Esophagus (tissue), 2 donors: ENCODE measurements around the gene IDS. TPM values are rescaled to one million over a fixed set of nuclear protein-coding genes. Genes with fewer than 3 reads are reported as not detected.
A peak's percentile ranks its signal among the peaks of the same experiment; 100 is the strongest.
"Not testable (repeated sequence)": the region's sequence is repeated elsewhere in the genome, so short reads cannot be mapped to it uniquely, and the experiment has no call there.

Experiments used
- H3K27ac ChIP-seq, 2 donors: one replicate each; pipeline ENCODE4 v1.5.1; 2013; ENCODE audit warnings: low read depth in 2 of 2, mild to moderate bottlenecking in 2 of 2, inconsistent platforms in 1 of 2, low read length in 1 of 2, moderate library complexity in 1 of 2
- H3K27me3 ChIP-seq, 2 donors: one replicate each; pipeline ENCODE4 v1.6.1; 2013; ENCODE audit warnings: low read length in 2 of 2, control low read depth in 1 of 2, mild to moderate bottlenecking in 1 of 2; ENCODE audit not compliant: insufficient read depth in 2 of 2, control insufficient read depth in 1 of 2
- H3K36me3 ChIP-seq, 2 donors: one replicate each; pipeline ENCODE4 v1.6.1; 2013; ENCODE audit warnings: low read length in 1 of 2; ENCODE audit not compliant: control insufficient read depth in 2 of 2, insufficient read depth in 2 of 2
- H3K4me1 ChIP-seq, 2 donors: one replicate each; pipeline ENCODE4 v1.6.1; 2013; ENCODE audit warnings: low read length in 1 of 2; ENCODE audit not compliant: control insufficient read depth in 2 of 2, insufficient read depth in 2 of 2
- H3K4me3 ChIP-seq, 2 donors: one replicate each; pipeline ENCODE4 v1.5.1; 2013; ENCODE audit warnings: low read length in 2 of 2, mild to moderate bottlenecking in 2 of 2, low read depth in 1 of 2, moderate library complexity in 1 of 2
- H3K9me3 ChIP-seq, 2 donors: one replicate each; pipeline ENCODE4 v1.6.1; 2013; ENCODE audit warnings: mild to moderate bottlenecking in 2 of 2, low read depth in 1 of 2, low read length in 1 of 2, moderate library complexity in 1 of 2; ENCODE audit not compliant: control insufficient read depth in 2 of 2, insufficient read depth in 1 of 2
- WGBS, 2 donors: extraction: QIAGEN DNeasy Blood & Tissue Kit; methylation state at CpG; one replicate each; pipeline ENCODE4 v1.1.7; 2013; 5-methylcytosine and 5-hydroxymethylcytosine counted together
- polyA plus RNA-seq, 2 donors: library from polyadenylated mRNA; stranded (reverse); fragments of 200-250 nt; gene quantifications; one replicate each; pipeline ENCODE4 v1.2.3, GENCODE V29; 2013
- donor health status: healthy with polysubstance abuse.
- donor health status: Bipolar disorder and iron deficiency.

The IDS gene
- polyA plus RNA-seq, 2 donors = 20.9 to 21.4 TPM

DNA sequence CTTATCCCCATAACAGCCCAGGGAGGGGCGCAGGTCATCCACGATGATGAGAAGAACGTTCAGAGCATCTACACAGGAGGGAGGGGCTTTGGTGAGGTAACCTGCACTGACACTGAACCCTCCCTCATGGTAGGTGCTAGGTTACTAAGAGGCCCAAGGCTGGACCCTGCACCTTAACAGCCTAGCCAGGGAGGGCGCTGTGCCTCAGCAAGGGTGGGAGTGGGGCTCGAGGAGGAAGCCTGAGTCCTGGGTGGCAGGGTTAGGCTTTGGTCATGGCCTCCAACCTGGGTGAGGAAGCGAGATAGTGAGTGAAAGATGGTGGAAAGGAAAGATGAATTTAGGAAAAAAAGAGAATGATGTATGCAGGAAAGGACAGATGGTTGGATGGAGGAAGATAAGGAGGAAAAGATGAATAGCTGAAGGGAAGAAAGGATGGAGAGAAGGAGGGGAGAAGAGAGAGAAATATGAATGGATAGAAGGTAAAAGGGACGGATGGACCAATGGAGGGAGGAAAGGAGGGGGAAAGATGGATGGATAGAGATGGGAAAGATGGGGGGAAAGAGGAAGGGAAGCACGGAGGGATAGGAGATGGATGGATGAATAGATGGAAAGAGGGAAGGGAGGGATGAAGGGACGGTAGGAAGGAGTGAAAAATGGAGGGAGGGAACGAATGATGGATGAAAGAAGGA lies 736 bp downstream of the IDS start:
- H3K4me3 ChIP-seq = peak overlapping the region; percentile 53 to 75
- H3K36me3 ChIP-seq = peaks cover 0 to 11% of the 10 kb centered on the region in 2 donors
- no peaks in the 10 kb centered on the region for H3K9me3 ChIP-seq
- peak overlapping the region; percentile 93 to 94 for H3K27ac ChIP-seq
- whole genome bisulfite sequencing, 2 donors = 33 to 44% methylated on average over 10 of the region's 10 CpGs
- H3K4me1 ChIP-seq = peaks cover 0 to 3% of the 10 kb centered on the region in 2 donors
- H3K27me3 ChIP-seq = no peaks in the 10 kb centered on the region

DNA sequence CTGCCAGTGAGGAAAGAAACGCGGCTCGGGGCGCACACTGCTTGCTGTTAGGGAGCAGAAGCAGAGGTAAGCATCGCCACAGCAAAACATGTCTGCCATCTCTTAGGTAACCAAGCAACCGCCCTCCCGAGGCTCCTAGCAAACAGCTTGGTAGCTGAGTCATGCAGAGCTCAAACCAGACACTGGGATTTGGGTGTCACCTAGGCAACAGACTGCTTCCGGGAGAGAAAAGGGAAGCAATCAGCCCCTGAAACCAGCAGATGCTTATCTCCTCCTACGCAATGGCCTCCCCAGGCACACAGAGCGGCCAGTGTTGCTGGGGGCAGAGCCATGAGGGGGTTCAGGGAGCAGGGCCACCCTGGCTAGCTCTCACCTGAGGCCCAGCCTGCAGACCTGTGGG lies 1.7 kb downstream of the IDS start:
- H3K9me3 ChIP-seq, H3K27ac ChIP-seq, H3K4me3 ChIP-seq, H3K27me3 ChIP-seq, H3K4me1 ChIP-seq: not testable (repeated sequence)
- peaks cover 0 to 11% of the 10 kb centered on the region in 2 donors for H3K36me3 ChIP-seq
- WGBS, 2 donors = 19% methylated on average over 5 of the region's 10 CpGs; no CpG with 5 or more reads in 1 of the 2 donors

DNA sequence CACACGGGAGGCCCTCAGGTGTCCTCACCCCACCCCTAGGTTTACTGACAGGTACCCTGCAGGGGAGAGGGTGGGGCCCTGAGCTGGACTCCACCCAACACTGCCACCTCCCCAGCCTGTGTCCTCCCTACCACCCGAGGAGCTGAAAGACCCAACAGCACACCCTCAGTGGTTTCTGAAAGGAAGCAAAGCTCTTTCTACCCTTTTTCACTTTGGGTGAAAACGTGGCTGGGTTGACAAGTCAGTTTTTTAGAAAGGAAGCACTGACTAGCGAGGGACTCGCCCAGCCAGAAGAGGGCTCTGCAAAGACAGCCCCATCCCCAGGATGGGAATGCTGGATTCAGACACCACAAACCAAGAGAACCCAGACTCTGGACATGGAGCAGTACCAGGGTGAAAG lies 2.2 kb downstream of the IDS start:
- H3K36me3 ChIP-seq = peaks cover 0 to 13% of the 10 kb centered on the region in 2 donors
- WGBS, 2 donors = 50 to 71% methylated on average over 5 of the region's 5 CpGs
- not testable (repeated sequence) for H3K4me1 ChIP-seq, H3K4me3 ChIP-seq, H3K27ac ChIP-seq, H3K9me3 ChIP-seq, H3K27me3 ChIP-seq

DNA sequence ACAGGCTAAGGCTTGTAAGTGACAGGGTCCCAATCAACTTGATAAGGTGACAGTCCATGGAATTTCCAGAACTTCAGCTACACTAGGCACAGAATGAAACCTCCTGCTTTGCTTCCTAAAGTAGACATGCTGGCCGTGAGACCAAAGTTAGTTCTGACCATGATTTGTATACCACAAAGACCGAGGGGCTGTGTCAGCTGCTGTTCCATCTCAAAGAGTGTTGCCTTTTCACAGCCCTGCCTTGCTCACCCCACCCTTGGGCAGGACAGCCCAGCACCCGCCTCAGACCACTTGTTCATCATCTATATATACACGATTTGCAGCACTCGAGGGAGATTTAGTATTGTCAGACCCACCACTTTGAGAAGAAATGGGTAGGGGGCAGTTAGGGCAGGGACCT lies 5.3 kb downstream of the IDS start:
- Histone ChIP-seq H3K4me1 (peaks cover 0 to 6% of the 10 kb centered on the region in 2 donors), H3K27me3 (no peaks in the 10 kb centered on the region), H3K9me3 (no peaks in the 10 kb centered on the region), H3K27ac (no peak overlapping the region), H3K4me3 (no peak overlapping the region), H3K36me3 (peaks cover 5 to 20% of the 10 kb centered on the region in 2 donors)
- WGBS, 2 donors = 78% methylated on average over 5 of the region's 5 CpGs

DNA sequence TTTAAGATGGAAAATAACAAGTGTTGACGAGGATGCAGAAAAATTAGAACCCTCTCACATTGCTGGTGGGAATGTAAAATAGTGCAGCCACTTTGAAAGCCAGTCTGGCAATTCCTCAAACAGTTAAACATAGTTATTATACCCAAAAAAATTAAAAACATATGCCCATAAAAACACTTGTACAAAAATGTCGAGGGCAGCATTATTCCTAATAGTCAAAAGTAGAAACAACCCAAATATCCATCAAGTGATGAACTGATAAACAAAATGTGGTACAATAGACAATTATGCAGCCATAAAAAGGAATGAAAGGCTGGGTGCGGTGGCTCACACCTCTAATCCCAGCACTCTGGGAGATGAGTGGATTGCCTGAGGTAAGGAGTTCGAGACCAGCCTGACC lies 6.3 kb downstream of the IDS start:
- no peaks in the 10 kb centered on the region for H3K27me3 ChIP-seq
- peaks cover 0 to 6% of the 10 kb centered on the region in 2 donors for H3K4me1 ChIP-seq
- no peaks in the 10 kb centered on the region for H3K9me3 ChIP-seq
- no peak overlapping the region for H3K27ac ChIP-seq
- no peak overlapping the region for H3K4me3 ChIP-seq
- H3K36me3 ChIP-seq = peaks cover 10 to 24% of the 10 kb centered on the region in 2 donors
- WGBS, 2 donors = 87 to 92% methylated on average over 4 of the region's 4 CpGs

DNA sequence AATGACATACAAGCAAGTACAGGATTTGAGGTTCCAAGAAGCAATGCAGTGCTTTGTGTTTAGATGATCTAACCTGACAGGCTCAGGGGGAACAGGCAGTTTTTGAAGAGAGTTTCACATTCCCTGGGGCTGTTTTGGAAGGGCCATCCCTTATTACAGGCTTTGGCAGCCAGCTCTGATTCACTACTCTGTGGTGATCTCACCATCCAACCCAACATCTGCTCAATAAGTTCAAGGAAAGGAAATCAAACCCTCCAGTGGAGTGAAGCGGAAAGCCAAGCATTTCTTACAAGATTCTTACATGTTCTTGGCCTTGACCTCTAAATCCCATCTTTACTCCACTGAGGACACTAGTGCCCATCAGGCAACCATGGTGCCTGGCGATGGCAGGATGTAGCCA lies 7.5 kb downstream of the IDS start:
- no peak overlapping the region for H3K4me3 ChIP-seq
- H3K36me3 ChIP-seq = peaks cover 10 to 26% of the 10 kb centered on the region in 2 donors
- H3K4me1 ChIP-seq = peaks cover 0 to 10% of the 10 kb centered on the region in 2 donors
- no peaks in the 10 kb centered on the region for H3K9me3 ChIP-seq
- H3K27ac ChIP-seq = peak overlapping the region; percentile 1 to 38
- H3K27me3 ChIP-seq = no peaks in the 10 kb centered on the region
- 65 to 86% methylated on average over 2 of the region's 2 CpGs for WGBS, 2 donors

DNA sequence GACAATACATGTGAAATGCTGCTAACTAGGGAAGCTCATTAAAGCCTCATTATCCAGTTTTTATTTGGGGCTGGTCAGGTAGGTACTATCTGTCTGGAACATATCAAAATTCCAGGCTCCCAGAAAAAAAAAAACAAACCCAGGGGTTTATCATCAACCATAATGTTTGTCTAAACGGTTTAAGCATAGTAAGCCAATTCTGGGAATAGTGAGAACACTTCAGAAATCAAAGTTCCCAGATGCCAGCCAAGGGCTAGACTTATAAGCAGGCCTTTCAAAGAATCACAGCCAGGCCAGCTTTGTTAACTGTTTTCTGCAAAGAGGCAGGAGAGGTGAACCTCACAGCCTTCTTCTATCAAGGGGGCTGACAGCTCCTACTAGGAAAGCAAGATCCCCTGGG lies 8.1 kb downstream of the IDS start:
- Histone ChIP-seq H3K36me3 (peaks cover 10 to 26% of the 10 kb centered on the region in 2 donors), H3K4me1 (peaks cover 0 to 10% of the 10 kb centered on the region in 2 donors), H3K27me3 (no peaks in the 10 kb centered on the region), H3K4me3 (no peak overlapping the region), H3K9me3 (no peaks in the 10 kb centered on the region), H3K27ac (no peak overlapping the region)
- WGBS, 2 donors = 43 to 62% methylated on average over 1 of the region's 1 CpG

DNA sequence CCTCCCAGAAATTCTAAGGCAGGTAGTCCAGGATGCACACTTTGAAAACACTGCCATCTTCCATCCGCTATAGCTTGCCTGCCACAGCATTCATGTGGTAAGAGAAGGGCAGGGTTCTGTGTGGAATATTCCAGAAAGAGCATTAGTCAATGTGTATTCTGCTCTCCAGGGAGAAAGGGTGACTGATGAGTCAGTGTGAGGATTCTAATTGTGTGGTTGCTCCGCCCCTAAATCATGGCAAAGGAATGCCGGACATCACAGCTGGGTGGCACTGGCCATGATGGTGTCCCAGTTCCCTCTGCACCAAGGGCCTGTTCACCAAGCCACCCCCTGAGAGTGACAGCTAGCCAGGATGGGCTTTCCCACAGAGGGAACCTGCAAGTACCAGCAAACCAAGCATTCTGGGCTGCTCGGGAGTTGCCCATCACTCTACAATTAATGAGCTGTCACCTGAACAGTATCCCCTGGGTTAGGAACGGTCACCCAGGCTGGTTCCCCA lies 9.5 kb downstream of the IDS start:
- Histone ChIP-seq H3K27ac (peak overlapping the region in 1 of 2 donors; percentile 55), H3K27me3 (no peaks in the 10 kb centered on the region), H3K4me3 (no peak overlapping the region), H3K36me3 (peaks cover 10 to 21% of the 10 kb centered on the region in 2 donors), H3K9me3 (no peaks in the 10 kb centered on the region), H3K4me1 (peaks cover 0 to 10% of the 10 kb centered on the region in 2 donors)
- 70 to 72% methylated on average over 5 of the region's 5 CpGs for WGBS, 2 donors

DNA sequence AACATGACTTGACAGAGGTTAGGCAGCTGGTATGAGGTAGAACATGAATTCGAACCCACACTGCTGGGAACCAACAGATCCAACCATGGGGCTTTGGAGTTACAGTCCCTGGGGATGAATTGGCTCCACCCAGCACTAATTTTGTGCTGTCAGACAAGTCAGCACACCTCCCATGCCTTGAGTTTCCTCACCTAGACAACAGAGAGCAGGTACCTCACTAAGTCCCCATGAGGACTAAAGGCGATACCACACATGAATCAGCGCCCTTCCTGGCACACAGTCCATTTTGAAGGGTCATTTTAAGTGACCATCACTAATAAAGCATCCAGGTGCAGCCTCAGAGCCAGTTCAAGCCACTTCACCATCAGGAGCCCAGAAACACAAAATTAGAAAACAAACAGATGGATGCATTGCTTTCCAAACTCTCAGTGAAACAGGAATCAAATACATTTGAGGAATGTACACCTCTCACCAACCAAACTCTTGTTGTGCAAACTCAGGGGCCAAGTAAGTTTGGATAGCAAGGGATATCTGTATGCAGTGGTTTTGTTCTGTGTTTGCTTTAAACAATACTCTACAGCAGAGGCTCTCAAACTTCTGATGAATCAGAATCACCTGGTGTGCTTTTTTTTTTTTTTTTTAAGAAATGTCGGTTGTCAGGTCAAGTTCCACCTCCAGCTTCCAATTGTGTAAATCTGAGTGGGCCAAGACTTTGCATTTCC lies 10.1 kb downstream of the IDS start:
- H3K4me3 ChIP-seq = no peak overlapping the region
- no peaks in the 10 kb centered on the region for H3K27me3 ChIP-seq
- H3K4me1 ChIP-seq = peaks cover 0 to 10% of the 10 kb centered on the region in 2 donors
- peaks cover 10 to 21% of the 10 kb centered on the region in 2 donors for H3K36me3 ChIP-seq
- H3K27ac ChIP-seq = no peak overlapping the region
- WGBS, 2 donors = 64 to 69% methylated on average over 4 of the region's 4 CpGs
- H3K9me3 ChIP-seq = no peaks in the 10 kb centered on the region
